Erythroblast (primary cell): ENCODE measurements around the gene TUBA3D.
"Not testable (repeated sequence)": the region's sequence is repeated elsewhere in the genome, so short reads cannot be mapped to it uniquely, and the experiment has no call there.

ENCODE experiments used
- DNase-seq, 2 experiments: peaks; one replicate each; lab custom pipeline; 2025; lab: John Stamatoyannopoulos, UW
- GATA1 ChIP-seq: IDR thresholded peaks from 2 replicates; pipeline ENCODE4 v1.6.1; 2011; ENCODE audit warnings: low read depth, mild to moderate bottlenecking, control low read depth, low read length, moderate library complexity
- POLR2A ChIP-seq: IDR thresholded peaks from 2 replicates; pipeline ENCODE4 v1.6.1; 2011; ENCODE audit warnings: mild to moderate bottlenecking, low read length

The TUBA3D gene

GRCh38 chr2:131475831-131476230 lies at the start of gene TUBA3D:
Gene TUBA3D (plus strand): TSS chr2:131476119. CDS start chr2:131476200, 81 bp downstream.
- DNase-seq, result no peak
- no peak for TF ChIP-seq GATA1
- no peak for TF ChIP-seq POLR2A

- DNase-seq, result no peak
- TF ChIP-seq GATA1, result no peak
Observed at GRCh38 chr2:131426727-131427126, 49.2 kb upstream of the TUBA3D start.

DNA sequence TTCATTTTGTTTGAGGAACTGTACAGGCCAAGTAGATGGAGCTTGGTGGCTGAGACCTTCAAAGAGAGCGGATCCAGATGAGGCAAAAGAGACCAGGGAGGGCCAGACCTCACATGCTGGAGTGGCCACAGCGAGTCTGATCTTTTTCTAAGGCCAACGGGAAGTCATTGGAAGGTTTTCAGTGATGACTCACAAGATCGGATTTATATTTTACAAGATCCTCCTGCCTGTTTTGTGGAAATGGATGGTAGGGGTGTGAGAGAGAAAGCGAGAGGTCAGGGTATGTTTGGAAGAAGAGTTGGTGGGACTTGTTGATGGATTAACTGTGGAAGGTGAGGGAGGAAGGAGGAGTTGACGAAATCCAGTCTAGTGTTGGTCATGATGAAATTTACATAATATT lies 44.6 kb upstream of the TUBA3D start:
- TF ChIP-seq GATA1, result no peak
- TF ChIP-seq POLR2A, result no peak
- DNase-seq, result no peak

GRCh38 chr2:131440742-131441468 lies 35.0 kb upstream of the TUBA3D start:
- not testable (repeated sequence) for DNase-seq

DNA sequence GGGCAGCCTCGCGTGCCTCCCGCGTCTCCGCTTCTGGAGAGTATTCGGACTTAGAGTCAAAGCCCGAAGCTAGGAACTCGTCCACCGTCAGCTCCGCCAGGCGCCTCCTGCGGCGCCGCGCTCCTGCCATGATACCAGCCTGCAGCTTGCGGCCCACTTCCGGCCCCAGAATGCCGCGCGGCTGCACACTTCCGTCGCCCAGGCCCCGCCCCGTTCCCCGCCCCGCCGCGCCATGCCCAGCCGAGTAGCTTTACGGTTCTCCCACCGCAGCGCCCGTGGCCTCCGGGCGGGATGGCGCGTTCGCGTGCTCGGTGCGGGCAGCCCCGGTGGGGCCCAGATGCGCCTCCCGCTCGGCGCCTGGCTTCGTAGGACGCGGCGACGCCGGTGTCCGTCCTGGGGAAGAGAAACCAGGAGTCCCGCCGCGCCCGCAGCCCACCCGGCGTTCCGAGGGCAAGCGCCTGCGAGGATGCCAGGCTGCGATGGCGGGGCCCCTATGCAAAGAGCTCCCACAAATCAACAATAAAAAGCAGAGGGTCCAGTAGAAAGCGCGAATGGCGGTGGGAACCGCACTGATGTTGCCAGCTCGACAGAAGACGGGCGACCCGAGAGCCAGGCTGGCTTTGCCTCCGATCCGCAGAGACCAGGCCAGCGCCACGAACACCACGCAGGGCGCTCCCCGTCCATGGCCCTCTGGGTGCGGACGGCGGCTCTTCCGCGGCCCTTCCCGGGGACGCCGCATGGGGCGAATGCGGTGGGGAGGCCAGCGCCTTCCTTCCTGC lies 31.0 kb upstream of the TUBA3D start:
- not testable (repeated sequence) for DNase-seq

DNA sequence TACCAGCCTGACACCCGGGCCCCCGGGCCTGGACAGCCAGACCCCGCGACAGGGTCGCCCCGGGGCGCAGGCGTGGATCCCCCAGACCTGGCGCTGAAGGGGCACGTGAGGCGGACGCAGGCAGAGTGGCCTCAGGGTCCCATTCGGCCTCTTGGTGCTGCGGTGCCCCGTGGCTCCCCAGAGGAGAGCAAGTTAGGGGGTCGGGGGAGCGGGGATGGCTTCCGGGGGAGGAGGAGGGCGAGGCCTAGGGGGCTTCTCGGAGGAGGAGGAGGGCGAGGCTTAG lies 30.5 kb upstream of the TUBA3D start:
- DNase-seq, result not testable (repeated sequence)

- no peak for DNase-seq
- TF ChIP-seq POLR2A (no peak), GATA1 (no peak)
Observed at GRCh38 chr2:131445896-131446295, 30.0 kb upstream of the TUBA3D start.

DNA sequence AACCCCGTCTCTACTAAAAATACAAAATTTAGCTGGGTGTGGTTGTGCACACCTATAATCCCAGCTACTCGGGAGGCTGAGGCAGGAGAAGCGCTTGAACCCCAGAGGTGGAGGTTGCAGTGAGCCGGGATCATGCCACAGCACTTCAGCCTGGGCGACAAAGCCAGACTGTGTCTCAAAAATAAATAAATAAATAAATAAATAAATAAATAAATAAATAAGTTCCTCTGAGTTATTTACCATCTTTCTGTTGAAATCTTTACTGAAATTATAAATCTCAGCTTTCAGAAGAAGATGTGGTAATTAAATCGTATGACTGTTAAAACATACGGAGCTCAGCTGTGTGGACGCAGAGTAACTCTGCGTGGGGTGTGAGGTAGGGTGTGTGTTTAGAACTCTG lies 27.9 kb upstream of the TUBA3D start:
- DNase-seq, result not testable (repeated sequence)

DNA sequence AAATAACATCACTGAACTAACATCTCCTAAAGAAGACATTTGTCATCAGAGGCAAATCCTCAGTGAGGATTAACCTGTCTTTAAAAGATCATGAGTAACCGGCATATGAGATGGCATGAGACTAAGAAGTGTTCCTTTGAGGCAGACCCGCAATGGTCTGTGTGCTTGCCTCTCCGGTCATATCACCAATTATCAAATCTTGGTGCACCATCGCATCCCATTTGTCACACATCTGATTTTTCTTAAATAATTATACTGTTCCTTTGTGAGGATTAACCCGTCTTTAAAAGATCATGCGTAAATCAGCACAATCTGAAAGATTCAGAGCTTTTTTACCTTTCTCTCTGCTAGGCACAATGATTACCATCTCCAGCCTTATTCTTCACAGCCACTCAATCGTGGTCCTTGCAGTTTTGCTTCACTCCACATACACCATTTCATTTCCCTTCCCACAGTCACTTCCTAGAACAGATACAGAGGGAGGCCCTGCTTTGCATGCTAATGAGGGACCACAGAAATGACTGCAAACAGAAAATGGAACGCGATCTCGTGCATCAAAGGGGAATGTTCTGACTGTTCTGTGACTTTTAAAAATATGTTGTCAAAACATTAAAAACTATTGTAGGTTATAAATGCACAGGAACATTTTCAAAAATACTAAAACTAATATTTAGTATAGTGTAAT lies 24.5 kb upstream of the TUBA3D start:
- not testable (repeated sequence) for DNase-seq

DNA sequence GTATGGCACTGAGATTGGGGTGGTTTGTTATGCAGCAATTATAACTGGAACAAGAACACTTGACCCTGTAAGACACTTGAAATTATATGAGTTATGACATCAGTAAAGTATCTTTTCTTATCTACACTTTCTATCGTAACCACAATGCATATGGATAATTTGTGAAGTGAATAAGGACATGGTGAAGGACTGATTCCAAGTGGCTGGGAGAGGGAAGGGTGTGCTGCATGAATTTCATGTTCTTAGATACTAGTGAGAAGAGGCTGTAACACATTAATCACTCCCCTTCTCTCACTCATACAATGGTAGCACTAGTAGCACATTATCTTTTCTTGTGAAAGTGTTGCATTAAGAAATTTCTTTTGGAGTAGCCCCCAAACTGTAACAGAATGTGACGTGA lies 21.0 kb upstream of the TUBA3D start:
- DNase-seq, result not testable (repeated sequence)

DNA sequence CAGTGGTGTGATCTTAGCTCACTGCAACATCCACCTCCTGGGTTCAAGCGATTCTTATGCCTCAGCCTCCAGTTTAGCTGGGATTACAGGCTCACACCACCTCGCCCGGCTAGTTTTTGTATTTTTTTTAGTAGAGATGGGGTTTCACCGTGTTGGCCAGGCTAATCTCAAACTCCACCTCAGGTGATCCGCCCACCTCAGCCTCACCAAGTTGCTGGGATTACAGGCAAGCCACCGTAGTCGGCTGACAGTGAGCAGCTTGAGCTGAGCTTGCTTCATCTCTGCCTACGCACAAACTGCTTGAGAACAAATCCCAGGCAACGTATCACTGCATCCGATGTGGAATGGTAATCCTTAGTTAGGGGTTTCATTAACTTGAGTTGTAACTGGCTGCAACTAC lies 8.2 kb upstream of the TUBA3D start:
- DNase-seq, result not testable (repeated sequence)

DNA sequence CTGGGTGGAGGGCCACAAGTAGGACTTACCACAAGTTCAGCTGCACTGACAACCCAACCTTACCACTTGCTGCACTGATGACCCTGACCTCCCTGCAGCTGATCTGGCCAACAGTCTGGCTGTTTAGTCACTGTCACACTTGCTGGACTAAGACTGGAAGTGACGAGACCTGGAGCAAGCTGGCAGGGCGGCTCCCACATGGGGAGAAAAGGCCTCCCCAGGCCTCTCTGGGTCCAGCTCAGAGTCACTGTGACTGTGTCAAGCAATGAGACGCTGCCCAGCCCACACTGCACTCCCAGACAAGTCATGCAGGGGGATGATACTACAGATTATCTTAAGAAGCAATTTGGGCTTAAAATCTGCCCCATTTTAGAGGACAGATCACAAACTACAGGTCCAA lies 5.0 kb upstream of the TUBA3D start:
- DNase-seq, result peak; percentile 69 to 71

GRCh38 chr2:131471624-131472023 lies 4.3 kb upstream of the TUBA3D start:
- DNase-seq, result peak; percentile 90

GRCh38 chr2:131473266-131473665 lies 2.7 kb upstream of the TUBA3D start:
- DNase-seq, result not testable (repeated sequence)

- not testable (repeated sequence) for DNase-seq
Observed at GRCh38 chr2:131476363-131476762, 444 bp downstream of the TUBA3D start.

DNA sequence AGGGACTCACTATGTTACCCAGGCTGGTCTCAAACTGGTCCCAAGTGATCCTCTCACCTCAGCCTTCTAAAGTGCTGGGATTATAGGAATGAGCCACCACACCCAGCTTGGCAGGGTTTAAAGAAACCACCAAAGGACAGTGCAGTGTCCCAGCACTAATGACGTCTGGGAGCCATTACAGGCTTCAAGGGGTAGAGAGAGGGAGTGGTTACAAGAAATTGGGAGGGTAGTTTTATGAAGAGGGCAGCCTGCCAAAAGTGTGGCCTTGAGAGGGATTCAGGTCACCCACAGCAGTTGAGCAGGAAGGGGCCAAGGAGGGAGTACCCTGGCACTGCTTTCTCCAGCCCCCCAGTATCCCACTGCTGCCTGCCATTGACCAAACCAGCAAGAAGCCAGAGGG lies 1.3 kb downstream of the TUBA3D start:
- DNase-seq, result peak; percentile 13 to 29

DNA sequence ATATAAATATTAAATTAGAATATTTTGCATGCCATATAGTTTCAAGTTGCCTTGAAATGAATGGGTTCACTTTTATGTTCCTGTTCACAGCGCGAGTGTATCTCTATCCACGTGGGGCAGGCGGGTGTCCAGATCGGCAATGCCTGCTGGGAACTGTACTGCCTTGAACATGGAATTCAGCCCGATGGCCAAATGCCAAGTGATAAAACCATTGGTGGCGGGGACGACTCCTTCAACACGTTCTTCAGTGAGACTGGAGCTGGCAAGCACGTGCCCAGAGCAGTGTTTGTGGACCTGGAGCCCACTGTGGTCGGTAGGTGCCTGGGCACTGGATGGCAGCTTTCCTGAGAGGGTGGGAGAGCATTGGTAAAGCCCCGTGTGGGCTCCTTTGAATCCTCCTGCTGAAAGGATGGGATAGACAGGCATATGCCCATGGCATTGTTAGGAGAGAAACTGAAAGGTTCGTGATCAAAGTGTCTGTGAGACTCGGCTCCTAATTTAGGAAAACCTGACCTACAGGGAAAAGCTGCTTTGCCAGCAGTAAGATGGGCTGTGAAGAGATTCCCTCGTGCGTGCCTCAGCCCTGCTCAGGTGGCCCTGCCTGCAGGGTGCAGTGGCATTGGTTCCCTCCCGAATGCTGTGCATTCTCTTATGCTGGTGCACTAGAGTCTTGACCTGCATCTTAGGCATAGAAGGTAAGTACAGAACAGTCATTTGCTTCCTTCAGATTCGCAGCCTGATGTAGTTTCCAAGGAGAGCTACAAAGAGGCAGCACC lies 2.3 kb downstream of the TUBA3D start:
- not testable (repeated sequence) for DNase-seq

DNA sequence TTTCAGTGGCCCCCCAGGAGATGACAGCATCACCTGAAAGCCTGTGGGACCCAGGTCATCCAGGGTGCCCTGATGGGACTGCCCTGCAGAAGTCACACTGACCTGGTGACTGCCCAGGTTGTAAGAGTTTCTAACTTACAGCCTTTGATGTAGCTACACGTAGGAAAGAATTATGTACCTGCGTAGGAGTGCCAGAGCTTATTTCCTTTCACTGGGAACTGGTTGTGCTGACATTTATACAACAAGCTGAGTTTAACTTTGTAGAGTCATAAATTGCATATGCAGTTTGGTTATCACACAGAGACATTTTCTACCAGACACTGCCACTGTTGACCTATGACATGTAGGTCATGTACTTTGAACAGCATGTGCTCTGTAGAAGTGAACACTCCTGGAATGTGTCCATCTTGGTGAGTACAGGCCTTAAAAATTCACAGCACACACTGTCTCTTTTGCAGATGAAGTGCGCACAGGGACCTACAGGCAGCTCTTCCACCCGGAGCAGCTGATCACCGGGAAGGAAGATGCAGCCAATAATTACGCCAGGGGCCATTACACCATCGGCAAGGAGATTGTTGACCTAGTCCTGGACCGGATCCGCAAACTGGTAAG lies 3.0 kb downstream of the TUBA3D start:
- DNase-seq, result not testable (repeated sequence)

DNA sequence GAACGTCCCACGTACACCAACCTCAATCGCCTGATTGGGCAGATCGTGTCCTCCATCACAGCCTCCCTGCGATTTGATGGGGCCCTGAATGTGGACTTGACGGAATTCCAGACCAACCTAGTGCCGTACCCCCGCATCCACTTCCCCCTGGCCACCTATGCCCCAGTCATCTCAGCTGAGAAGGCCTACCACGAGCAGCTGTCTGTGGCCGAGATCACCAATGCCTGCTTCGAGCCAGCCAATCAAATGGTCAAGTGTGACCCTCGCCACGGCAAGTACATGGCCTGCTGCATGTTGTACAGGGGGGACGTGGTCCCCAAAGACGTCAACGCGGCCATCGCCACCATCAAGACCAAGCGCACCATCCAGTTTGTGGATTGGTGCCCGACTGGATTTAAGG lies 4.4 kb downstream of the TUBA3D start:
- not testable (repeated sequence) for DNase-seq

DNA sequence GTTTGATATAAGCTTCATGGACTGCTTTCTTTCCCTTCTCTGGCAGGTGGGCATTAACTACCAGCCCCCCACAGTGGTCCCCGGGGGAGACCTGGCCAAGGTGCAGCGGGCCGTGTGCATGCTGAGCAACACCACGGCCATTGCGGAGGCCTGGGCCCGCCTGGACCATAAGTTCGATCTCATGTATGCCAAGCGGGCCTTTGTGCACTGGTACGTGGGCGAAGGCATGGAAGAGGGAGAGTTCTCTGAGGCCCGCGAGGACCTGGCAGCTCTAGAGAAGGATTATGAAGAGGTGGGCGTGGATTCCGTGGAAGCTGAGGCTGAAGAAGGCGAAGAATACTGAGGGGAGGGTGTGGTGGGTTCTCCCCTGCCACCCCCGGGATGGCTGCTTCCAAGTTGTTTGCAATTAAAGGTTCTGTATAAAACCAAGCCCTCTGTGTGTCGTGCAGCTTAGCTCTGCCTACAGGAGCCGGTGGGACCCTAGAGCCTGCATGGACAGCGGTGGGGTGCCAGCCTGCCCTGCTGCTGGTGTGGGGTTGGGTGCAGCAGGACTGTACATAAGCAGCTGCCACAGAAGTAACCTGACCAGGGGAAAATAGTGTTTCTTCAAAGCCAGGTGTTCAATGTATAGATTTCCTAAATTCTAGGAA lies 6.7 kb downstream of the TUBA3D start:
- not testable (repeated sequence) for DNase-seq
